Measurements from ENCODE around the gene HYI. TPM values are rescaled to one million over a fixed set of nuclear protein-coding genes. Genes with fewer than 3 reads are reported as not detected.
"Not testable (repeated sequence)": the region's sequence is repeated elsewhere in the genome, so short reads cannot be mapped to it uniquely, and the experiment has no call there.

The HYI gene
- total RNA-seq, 5 donors from 2014 or later (not counting 1 experiment from before 2014, with no cell fraction given), result 14.9 to 27.4 (median 19.9) TPM

DNA sequence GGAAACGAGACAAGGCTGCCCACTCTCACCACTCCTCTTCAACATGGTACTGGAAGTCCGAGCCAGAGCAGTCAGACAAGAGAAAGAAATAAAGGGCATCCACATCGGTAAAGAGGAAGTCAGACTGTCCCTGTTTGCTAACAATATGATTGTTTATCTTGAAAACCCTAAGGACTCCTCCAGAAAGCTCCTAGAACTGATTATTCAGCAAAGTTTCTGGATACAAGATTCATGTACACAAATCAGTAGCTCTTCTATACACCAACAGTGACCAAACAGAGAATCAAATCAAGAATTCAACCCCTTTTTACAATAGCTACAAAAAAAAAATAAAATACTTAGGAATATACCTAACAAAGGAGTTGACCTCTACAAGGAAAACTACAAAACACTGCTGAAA is 4.6 kb upstream of the HYI start:
- H3K27ac Mint-ChIP-seq; CTCF ChIA-PET; H3K4me3 ChIP-seq (ENCODE audit: control insufficient read depth in 1 of 2, extremely low read depth in 1 of 2, low read length in 1 of 2); POLR2A ChIA-PET; DNase-seq; H3K27me3 ChIP-seq (replicated peaks in 1 of 2; ENCODE audit: control insufficient read depth in 2 of 2, extremely low read depth in 1 of 2, insufficient read depth in 2 of 2, low read length in 1 of 2); H3K36me3 Mint-ChIP-seq; H3K9me3 ChIP-seq; H3K27ac ChIP-seq (ENCODE audit: low read length); H3K9me3 Mint-ChIP-seq; ATAC-seq (replicated peaks in 1 of 4); H3K36me3 ChIP-seq (ENCODE audit: control insufficient read depth in 2 of 2, extremely low read depth in 1 of 2, insufficient read depth in 1 of 2, low read length in 1 of 2); H3K4me3 Mint-ChIP-seq: not testable (repeated sequence)
- Mint-ChIP-seq H3K27me3 (peaks cover 14% of the 10 kb centered on the region in 2 donors), H3K4me1 (peaks cover 11 to 12% (median 11%) of the 10 kb centered on the region in 3 donors)
- H3K4me1 ChIP-seq (ENCODE audit: control insufficient read depth in 1 of 2, extremely low read depth in 1 of 2, insufficient read depth in 2 of 2, low read length in 2 of 2), result peaks cover 0 to 10% of the 10 kb centered on the region in 2 experiments
- WGBS (ENCODE audit: insufficient coverage), result 100% methylated on average over 1 of the region's 3 CpGs

DNA sequence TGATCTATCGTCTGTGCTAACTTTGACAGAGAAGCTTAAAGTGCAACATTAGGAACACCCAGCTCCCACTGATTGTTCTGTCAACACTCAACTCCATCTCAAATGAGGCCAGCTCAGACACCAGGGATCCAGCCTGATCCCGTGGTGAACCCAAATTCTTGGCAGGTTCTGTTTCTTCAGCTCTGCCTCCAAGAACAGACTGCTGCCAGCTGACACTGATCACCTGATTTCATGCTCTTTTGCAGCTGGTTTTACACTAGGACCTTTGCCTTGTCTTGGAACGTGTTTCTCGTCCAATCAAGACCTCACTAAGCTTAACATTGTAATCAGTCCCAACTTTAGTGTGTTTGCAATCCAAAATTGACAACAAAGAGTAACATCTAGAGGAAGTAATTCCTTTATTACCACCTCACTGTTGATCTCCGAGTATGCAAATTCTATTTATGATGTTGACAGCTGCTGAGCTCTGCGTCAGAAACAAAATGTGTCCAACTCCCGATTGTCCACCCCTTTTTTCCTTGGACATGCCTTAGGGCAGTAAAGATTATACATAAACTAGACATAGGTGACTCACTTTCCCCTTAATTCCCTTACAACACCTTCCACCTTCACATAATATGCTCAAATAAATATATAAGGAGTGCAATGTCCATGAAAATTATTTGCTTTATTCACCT is 1.6 kb upstream of the HYI start:
- Mint-ChIP-seq H3K36me3 (peaks cover 5% of the 10 kb centered on the region), H3K27ac (no peak overlapping the region), H3K9me3 (no peaks in the 10 kb centered on the region), H3K4me1 (peaks cover 17 to 23% (median 21%) of the 10 kb centered on the region in 3 donors), H3K27me3 (peaks cover 14% of the 10 kb centered on the region in 2 donors), H3K4me3 (no peak overlapping the region)
- DNase-seq (no peak), ATAC-seq (replicated peaks in 1 of 4) (no peak)
- WGBS (ENCODE audit: insufficient coverage), result 98% methylated on average over 3 of the region's 7 CpGs
- H3K4me3 ChIP-seq (ENCODE audit: control insufficient read depth in 1 of 2, extremely low read depth in 1 of 2, low read length in 1 of 2), result no peak overlapping the region
- POLR2A ChIA-PET, result no interaction called here
- H3K9me3 ChIP-seq, result no peaks in the 10 kb centered on the region
- H3K36me3 ChIP-seq (ENCODE audit: control insufficient read depth in 2 of 2, extremely low read depth in 1 of 2, insufficient read depth in 1 of 2, low read length in 1 of 2), result peaks cover 0 to 7% of the 10 kb centered on the region in 2 donors
- no peak overlapping the region for H3K27ac ChIP-seq (ENCODE audit: low read length)
- CTCF ChIA-PET, result interaction anchor here in 1 of 2 donors (0.8 to 1.6 kb wide), 3 partner anchors 27 to 480 kb away, joined by 3 read pairs; no protein-coding TSS in a partner anchor
- H3K4me1 ChIP-seq (ENCODE audit: control insufficient read depth in 1 of 2, extremely low read depth in 1 of 2, insufficient read depth in 2 of 2, low read length in 2 of 2), result peaks cover 0 to 21% of the 10 kb centered on the region in 2 experiments
- peaks cover 0 to 10% of the 10 kb centered on the region in 2 experiments for H3K27me3 ChIP-seq (replicated peaks in 1 of 2; ENCODE audit: control insufficient read depth in 2 of 2, extremely low read depth in 1 of 2, insufficient read depth in 2 of 2, low read length in 1 of 2)

DNA sequence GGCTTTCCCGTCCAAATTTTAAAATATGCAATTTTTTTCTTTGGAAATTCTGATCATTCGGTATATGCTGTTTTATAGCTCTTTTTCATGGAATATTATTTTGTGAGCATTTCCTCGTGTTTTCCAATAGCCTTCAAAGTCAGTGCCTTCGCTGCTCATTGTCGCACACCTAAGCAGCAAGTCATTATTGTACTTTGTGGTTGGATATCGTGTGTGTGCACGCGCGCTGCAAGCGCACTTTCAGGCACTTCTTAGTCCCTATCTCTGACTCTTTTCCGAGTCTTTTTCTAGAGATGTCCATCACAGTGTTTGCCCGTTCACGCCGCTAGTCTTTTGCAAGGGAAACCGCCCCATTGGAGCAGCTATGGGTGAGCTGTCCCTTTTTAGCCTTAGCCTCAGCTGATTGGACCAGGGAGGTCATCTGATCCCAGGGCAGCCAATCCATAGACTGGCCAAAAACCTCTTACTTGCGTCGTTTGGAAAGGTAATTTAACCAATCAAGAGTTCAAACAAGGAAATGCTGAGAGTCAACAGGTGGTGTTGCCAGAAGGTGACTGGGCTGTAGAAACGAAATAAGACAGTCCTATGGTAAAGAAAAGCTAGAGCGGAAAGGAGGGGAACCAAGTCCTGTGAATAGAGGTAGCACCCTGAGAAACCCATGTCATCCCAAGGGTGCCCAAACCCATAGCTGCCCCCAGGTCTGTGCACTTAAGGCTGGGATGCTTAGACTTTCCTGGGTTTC is 710 bp upstream of the HYI start:
- peak overlapping the region; percentile 83 to 88 (median 87) for H3K4me3 Mint-ChIP-seq
- peaks cover 11% of the 10 kb centered on the region for H3K36me3 Mint-ChIP-seq
- no peaks in the 10 kb centered on the region for H3K9me3 ChIP-seq
- DNase-seq (peak in 34 of 35 experiments; percentile 25 to 75 (median 46)), ATAC-seq (replicated peaks in 1 of 4) (peak; percentile 57 to 80 (median 63))
- H3K4me3 ChIP-seq (ENCODE audit: control insufficient read depth in 1 of 2, extremely low read depth in 1 of 2, low read length in 1 of 2), result peak overlapping the region; percentile 41 to 54
- peak overlapping the region; percentile 27 for H3K27ac ChIP-seq (ENCODE audit: low read length)
- H3K36me3 ChIP-seq (ENCODE audit: control insufficient read depth in 2 of 2, extremely low read depth in 1 of 2, insufficient read depth in 1 of 2, low read length in 1 of 2), result peaks cover 0 to 11% of the 10 kb centered on the region in 2 donors
- peaks cover 0 to 21% of the 10 kb centered on the region in 2 experiments for H3K4me1 ChIP-seq (ENCODE audit: control insufficient read depth in 1 of 2, extremely low read depth in 1 of 2, insufficient read depth in 2 of 2, low read length in 2 of 2)
- peaks cover 17 to 23% (median 21%) of the 10 kb centered on the region in 3 donors for H3K4me1 Mint-ChIP-seq
- no peaks in the 10 kb centered on the region for H3K9me3 Mint-ChIP-seq
- 17% methylated on average over 11 of the region's 19 CpGs for WGBS (ENCODE audit: insufficient coverage)
- H3K27ac Mint-ChIP-seq, result peak overlapping the region; percentile 88 to 89
- POLR2A ChIA-PET, result no interaction called here
- CTCF ChIA-PET, result interaction anchor here in 1 of 2 donors (0.8 to 1.6 kb wide), 3 partner anchors 27 to 481 kb away, joined by 3 read pairs; no protein-coding TSS in a partner anchor
- H3K27me3 ChIP-seq (replicated peaks in 1 of 2; ENCODE audit: control insufficient read depth in 2 of 2, extremely low read depth in 1 of 2, insufficient read depth in 2 of 2, low read length in 1 of 2), result peaks cover 0 to 10% of the 10 kb centered on the region in 2 experiments
- peaks cover 14% of the 10 kb centered on the region in 2 donors for H3K27me3 Mint-ChIP-seq

DNA sequence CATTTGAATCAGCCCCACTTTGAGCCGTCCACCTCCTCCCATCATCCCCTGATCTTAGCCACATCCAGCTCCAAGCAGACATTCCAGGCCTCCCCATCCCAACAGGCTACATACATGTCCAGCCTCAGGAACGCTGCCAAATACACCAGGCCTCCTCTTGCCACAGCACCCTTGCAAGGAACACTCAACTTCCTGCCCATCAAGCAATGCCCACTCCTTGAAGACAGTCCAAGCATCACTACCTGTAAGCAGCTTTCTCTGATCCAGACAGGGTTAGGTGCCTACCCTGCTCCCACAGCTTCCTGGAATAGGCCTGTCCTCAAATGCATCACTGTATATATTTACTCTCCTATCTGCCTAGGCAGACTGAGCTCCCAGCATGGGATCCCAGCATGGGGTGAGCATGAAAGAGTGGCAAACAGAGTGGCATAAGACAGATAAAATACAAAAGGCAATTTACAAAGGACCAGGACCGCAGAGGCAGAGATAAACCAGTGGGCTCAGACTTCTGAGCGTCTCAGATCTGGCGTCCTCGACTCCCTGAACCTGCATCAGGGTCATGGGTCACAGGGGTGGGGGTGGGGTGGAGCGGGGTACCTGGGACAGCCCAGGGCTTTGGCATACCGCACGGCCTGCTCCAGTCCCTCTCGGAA is 816 bp downstream of the HYI start:
- H3K4me3 Mint-ChIP-seq, result peak overlapping the region; percentile 72 to 87 (median 83)
- Histone ChIP-seq H3K4me1 (ENCODE audit: control insufficient read depth in 1 of 2, extremely low read depth in 1 of 2, insufficient read depth in 2 of 2, low read length in 2 of 2) (peaks cover 0 to 21% of the 10 kb centered on the region in 2 experiments), H3K9me3 (no peaks in the 10 kb centered on the region), H3K36me3 (ENCODE audit: control insufficient read depth in 2 of 2, extremely low read depth in 1 of 2, insufficient read depth in 1 of 2, low read length in 1 of 2) (peaks cover 0 to 25% of the 10 kb centered on the region in 2 donors), H3K27ac (ENCODE audit: low read length) (peak overlapping the region; percentile 52), H3K4me3 (ENCODE audit: control insufficient read depth in 1 of 2, extremely low read depth in 1 of 2, low read length in 1 of 2) (peak overlapping the region in 1 of 2 donors; percentile 54), H3K27me3 (replicated peaks in 1 of 2; ENCODE audit: control insufficient read depth in 2 of 2, extremely low read depth in 1 of 2, insufficient read depth in 2 of 2, low read length in 1 of 2) (peaks cover 0 to 10% of the 10 kb centered on the region in 2 experiments)
- H3K36me3 Mint-ChIP-seq, result peaks cover 15% of the 10 kb centered on the region
- 51% methylated on average over 9 of the region's 10 CpGs for WGBS (ENCODE audit: insufficient coverage)
- DNase-seq (peak in 1 of 35 experiments; percentile 30), ATAC-seq (replicated peaks in 1 of 4) (peak; percentile 11 to 17 (median 14))
- CTCF ChIA-PET, result no interaction called here
- POLR2A ChIA-PET, result interaction anchor here in 1 of 2 donors (0.5 kb wide), 1 partner anchor 61 kb away, joined by 4 read pairs; no protein-coding TSS in a partner anchor
- H3K4me1 Mint-ChIP-seq, result peaks cover 17 to 23% (median 21%) of the 10 kb centered on the region in 3 donors
- H3K9me3 Mint-ChIP-seq, result no peaks in the 10 kb centered on the region
- H3K27me3 Mint-ChIP-seq, result peaks cover 5 to 10% of the 10 kb centered on the region in 2 donors
- peak overlapping the region; percentile 87 to 88 for H3K27ac Mint-ChIP-seq

DNA sequence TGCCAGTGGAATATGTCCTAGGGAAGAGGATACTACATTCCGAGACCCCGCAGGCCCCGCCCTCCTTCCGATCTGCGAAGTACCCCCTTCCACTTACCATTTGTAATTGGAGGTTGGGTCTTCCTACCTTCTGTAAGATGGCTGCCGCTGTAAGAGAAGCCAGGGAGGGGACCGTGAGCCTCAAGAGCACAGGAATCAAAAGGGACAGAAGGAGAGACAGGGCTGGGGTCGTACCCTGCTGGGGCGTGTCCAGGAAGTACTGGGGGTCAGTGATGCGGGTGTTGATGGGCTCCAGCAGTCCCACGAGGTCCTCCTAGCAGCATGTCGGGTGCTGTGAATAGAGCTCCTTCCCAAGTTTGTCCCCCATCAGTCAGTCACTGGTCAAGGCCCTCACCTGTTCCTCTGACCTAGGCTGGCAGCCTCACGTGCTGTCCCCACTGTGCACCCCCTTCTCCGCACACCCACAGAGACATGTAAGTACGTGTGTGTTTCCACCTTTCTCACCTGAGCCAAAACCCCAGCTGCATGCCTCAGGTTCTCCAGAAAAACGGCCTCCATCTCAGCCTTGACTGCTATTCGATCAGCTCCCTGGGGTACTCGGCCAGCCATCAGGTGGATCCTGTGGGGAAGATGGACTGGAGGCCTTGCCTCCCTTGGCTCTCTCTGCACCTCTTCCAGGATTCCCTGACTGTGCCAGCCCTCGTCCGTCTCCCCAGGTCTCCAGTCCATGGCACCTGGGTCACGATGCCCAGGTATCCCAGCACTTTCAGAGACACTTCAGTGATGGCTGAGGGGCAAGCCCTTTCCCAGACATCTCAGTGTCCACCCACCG is 1.8 kb downstream of the HYI start:
- ATAC-seq (replicated peaks in 1 of 4) (no peak), DNase-seq (no peak)
- H3K27ac ChIP-seq (ENCODE audit: low read length), result no peak overlapping the region
- H3K9me3 ChIP-seq, result no peaks in the 10 kb centered on the region
- peaks cover 0 to 21% of the 10 kb centered on the region in 2 experiments for H3K4me1 ChIP-seq (ENCODE audit: control insufficient read depth in 1 of 2, extremely low read depth in 1 of 2, insufficient read depth in 2 of 2, low read length in 2 of 2)
- Mint-ChIP-seq H3K27ac (peak overlapping the region; percentile 87 to 88), H3K27me3 (peaks cover 0 to 5% of the 10 kb centered on the region in 2 donors), H3K9me3 (no peaks in the 10 kb centered on the region), H3K36me3 (peaks cover 25% of the 10 kb centered on the region), H3K4me1 (peaks cover 17 to 23% (median 21%) of the 10 kb centered on the region in 3 donors), H3K4me3 (peak overlapping the region; percentile 25 to 87 (median 83))
- ChIA-PET CTCF (no interaction called here), POLR2A (no interaction called here)
- 87% methylated on average over 11 of the region's 22 CpGs for WGBS (ENCODE audit: insufficient coverage)
- no peak overlapping the region for H3K4me3 ChIP-seq (ENCODE audit: control insufficient read depth in 1 of 2, extremely low read depth in 1 of 2, low read length in 1 of 2)
- peaks cover 0 to 6% of the 10 kb centered on the region in 2 experiments for H3K27me3 ChIP-seq (replicated peaks in 1 of 2; ENCODE audit: control insufficient read depth in 2 of 2, extremely low read depth in 1 of 2, insufficient read depth in 2 of 2, low read length in 1 of 2)
- peaks cover 0 to 33% of the 10 kb centered on the region in 2 donors for H3K36me3 ChIP-seq (ENCODE audit: control insufficient read depth in 2 of 2, extremely low read depth in 1 of 2, insufficient read depth in 1 of 2, low read length in 1 of 2)
